Fibroblast of skin of abdomen (primary cell): Measurements from ENCODE around the gene PSME3IP1.
"Not testable (repeated sequence)": the region's sequence is repeated elsewhere in the genome, so short reads cannot be mapped to it uniquely, and the experiment has no call there.

Experiments
- DNase-seq: peaks from one replicate; pipeline ENCODE4 v3.0.0-alpha.2; 2013

PSME3IP1 gene

DNA sequence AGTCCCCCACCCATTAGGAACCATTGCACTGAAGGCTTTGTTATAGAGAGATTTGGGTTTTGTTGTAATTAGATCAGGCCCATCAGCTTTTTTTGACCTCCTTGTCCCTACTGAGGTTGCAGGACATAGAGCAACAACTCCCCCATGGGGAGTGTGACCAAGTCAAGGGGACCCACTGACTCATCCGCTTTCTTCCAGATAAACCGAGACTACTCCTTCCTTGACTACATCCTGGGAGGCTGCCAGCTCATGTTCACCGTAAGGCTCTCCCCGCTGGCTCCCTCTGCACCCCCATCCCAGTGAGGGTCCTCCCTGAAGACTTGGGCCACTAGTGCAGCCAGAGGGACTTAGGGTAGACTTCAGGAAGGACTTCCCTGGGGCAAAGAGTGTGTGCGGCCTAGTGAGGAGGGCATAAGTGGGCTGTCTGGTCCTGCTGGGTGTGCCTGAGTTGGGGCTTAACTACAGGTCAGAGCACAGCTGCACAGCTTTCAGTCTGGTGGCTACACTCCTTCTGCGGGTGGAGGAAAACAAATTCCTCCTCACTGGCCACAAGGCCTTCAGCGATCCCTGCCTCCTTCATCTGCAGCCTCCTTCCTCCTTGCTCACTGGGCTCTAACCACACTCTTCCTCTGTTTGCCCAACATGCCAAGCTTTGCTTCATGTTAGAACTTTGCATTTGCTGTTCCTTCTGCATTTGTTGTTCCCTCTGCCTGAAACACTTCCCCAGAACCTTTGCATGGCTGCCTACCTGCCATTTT lies 62.4 kb downstream of the PSME3IP1 start:
- DNase-seq, result no peak

GRCh38 chr16:57118461-57119084 lies 67.3 kb downstream of the PSME3IP1 start:
- no peak for DNase-seq

- peak; percentile 17 for DNase-seq
Observed at GRCh38 chr16:57115514-57116182, 70.2 kb downstream of the PSME3IP1 start.

GRCh38 chr16:57115168-57115513 lies 70.7 kb downstream of the PSME3IP1 start:
- DNase-seq, result no peak

DNA sequence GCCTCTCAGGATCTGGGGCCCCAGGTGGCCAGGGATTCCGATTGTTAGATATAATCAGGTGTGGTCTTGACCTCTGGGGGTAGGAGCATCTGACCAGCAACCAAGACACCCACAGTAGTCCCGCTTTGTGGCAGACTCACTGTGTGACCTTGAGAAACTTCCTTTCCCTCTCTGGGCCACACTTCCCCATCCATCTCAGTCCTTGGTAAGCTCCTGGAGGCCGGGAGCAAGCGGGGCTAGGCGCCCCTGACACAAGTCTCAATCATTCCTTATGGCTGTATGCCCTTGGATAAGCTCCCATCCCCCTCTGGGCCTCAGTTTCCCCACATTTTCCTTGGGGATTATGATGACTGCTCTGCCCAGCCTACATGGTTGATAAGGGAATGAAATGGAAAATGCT lies 72.2 kb downstream of the PSME3IP1 start:
- no peak for DNase-seq

- no peak for DNase-seq
Observed at GRCh38 chr16:57113042-57113453, 72.8 kb downstream of the PSME3IP1 start.

DNA sequence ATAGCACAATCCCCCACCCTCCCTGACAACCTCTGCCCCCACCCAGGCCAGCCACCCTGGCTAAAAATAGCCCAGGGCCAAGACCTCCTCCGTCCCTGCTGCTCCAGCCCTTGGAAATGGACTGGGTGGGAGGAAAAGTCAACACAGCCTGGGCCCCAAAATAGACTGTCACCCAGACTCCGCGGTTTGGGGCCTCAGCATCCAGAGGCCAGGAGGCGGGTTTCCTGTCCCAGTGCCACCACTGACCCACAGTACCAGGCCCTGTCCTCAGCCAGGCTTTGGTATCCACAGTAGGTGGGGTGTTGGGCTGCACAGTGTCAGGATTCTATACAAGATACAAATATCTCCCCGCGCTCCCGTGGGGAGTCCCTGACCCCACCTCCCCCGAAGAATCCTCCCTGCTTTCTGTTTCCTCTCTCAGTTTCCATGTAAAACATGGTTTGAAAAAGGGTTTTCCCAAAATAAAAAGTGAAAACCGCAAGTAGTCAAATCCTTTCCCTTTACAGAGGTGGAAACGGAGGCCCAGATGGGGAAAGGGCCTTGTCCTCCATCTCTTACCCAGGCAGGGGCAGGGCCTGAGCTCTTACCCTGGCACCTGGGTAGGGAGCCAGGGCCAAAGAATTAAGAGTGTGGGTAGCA lies 73.3 kb downstream of the PSME3IP1 start:
- DNase-seq, result no peak

- no peak for DNase-seq
Observed at GRCh38 chr16:57111420-57111819, 74.4 kb downstream of the PSME3IP1 start.

DNA sequence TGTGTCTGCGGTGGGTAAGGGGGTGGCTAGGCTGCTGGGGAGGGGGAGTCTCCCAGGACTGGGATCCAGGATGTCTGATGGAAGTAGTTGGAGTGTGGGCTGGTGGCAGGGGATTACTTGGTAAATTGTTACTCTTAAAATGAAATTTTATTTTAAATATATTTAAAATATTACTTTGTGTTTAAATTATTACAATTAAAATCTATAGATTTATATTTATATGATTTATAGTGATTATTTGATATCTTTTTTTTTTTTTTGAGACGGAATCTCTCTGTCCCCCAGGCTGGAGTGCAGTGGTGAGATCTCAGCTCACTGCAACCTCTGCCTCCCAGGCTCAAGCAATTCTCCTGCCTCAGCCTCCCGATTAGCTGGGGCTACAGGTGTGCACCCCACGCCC lies 74.9 kb downstream of the PSME3IP1 start:
- no peak for DNase-seq

DNA sequence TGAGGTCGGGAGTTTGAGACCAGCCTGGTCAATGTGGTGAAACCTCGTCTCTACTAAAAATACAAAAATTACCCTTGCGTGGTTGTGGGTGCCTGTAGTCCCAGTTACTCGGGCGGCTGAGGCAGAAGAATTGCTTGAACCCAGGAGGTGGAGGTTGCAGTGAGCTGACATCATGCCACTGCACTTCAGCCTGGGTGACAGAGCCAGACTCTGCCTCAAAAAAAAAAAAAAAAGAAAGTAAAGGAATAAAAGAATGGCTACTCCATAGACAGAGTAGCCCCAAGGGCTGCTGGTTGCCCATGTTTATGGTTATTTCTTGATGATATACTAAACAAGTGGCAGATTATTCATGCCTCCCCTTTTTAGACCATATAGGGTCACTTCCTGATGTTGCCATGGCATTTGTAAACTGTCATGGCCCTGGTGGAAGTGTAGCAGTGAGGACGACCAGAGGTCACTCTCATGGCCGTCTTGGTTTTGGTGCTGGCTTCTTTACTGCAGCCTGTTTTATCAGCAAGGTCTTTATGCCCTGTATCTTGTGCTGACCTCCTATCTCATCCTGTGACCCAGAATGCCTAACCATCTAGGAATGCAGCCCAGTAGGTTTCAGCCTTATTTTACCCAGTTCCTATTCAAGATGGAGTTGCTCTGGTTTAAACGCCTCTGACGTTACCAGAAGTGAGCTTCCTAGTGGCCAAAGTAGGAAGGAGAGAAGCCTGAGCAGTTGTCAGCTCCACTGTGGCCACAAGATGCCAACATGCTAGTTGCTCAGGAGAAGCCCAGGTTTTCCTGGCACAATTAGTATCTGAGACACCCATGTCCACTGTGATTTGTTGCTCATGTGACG lies 76.4 kb downstream of the PSME3IP1 start:
- not testable (repeated sequence) for DNase-seq

DNA sequence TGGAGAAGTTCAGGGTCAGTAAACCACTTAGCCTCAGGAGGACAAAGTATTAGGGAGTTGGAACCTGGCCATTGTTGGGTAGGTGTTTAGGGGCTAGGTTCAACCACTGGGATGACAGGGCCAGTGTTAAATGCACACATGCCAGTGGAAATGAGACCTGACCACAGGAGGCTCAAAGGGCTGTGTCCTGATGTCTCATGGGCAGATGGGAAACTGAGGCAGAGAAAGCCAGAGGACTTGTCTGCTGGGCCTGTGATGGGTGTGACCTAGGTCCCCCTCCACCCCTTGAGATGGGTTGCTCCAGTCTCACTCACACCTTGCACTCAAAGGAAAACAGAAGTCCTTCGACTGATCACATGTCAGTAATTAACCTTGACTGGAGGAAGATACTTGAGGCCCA lies 77.4 kb downstream of the PSME3IP1 start:
- DNase-seq, result no peak

- DNase-seq, result no peak
Observed at GRCh38 chr16:57107321-57107922, 78.4 kb downstream of the PSME3IP1 start.

DNA sequence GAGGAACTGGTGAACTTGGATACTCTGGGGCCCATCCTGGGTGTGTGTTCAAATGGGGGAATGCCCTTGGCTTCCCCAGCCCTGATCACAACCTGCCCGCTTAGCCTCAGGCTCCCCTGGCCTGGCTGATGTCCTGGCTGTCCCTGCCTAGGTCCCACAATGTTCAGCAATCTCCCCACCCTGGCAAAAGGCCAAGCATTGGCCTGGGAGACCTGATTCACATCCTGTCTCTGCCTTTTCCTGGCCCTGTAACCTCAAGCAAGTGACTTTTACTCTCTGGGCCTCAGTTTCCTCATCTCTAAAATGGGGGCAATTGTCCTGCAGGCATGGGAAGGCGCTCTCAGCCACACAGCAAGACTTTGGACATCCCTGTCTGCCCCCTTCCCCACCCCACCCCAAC lies 79.1 kb downstream of the PSME3IP1 start:
- no peak for DNase-seq

- no peak for DNase-seq
Observed at GRCh38 chr16:57105184-57105583, 80.7 kb downstream of the PSME3IP1 start.

GRCh38 chr16:57104706-57105105 lies 81.1 kb downstream of the PSME3IP1 start:
- no peak for DNase-seq

GRCh38 chr16:57102888-57103851 lies 82.7 kb downstream of the PSME3IP1 start:
- DNase-seq, result no peak
